GM10847 (cell line): ENCODE measurements around the gene MPZL1.

Experiments
- POLR2A ChIP-seq: IDR thresholded peaks from 2 replicates; pipeline ENCODE4 v1.6.1; 2011; ENCODE audit not compliant: insufficient read length; ENCODE audit errors: extremely low read depth

MPZL1 gene

DNA sequence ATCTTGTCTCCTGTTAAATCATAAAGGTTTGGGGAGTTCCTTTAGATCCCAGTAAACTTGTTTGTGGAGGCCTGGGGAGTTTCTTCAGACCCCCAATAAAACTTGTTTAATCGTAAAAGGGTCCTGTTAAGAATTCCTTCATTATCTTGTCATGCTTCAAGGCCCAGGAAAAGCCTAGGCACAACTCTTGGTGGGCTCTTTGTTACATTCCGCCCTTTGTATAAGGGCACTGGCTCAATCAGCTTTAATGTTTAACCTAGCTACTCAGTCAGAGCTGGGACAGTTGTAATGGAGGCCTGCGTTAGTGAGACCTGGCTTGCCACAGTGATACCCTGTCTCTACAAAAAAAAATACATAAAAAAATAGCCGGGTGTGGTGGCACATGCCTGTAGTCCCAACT, 77.2 kb downstream of the MPZL1 start:
- no peak for TF ChIP-seq POLR2A

GRCh38 chr1:167799747-167800146, 78.0 kb downstream of the MPZL1 start:
- TF ChIP-seq POLR2A, result no peak

GRCh38 chr1:167800251-167800650, 78.5 kb downstream of the MPZL1 start:
- TF ChIP-seq POLR2A, result no peak

GRCh38 chr1:167802235-167802634, 80.5 kb downstream of the MPZL1 start:
- no peak for TF ChIP-seq POLR2A

- no peak for TF ChIP-seq POLR2A
Measured at GRCh38 chr1:167803358-167804207, 81.8 kb downstream of the MPZL1 start.

GRCh38 chr1:167805041-167805556, 83.3 kb downstream of the MPZL1 start:
- no peak for TF ChIP-seq POLR2A

- TF ChIP-seq POLR2A, result no peak
Measured at GRCh38 chr1:167808104-167808503, 86.3 kb downstream of the MPZL1 start.

GRCh38 chr1:167808690-167809089, 86.9 kb downstream of the MPZL1 start:
- TF ChIP-seq POLR2A, result no peak

DNA sequence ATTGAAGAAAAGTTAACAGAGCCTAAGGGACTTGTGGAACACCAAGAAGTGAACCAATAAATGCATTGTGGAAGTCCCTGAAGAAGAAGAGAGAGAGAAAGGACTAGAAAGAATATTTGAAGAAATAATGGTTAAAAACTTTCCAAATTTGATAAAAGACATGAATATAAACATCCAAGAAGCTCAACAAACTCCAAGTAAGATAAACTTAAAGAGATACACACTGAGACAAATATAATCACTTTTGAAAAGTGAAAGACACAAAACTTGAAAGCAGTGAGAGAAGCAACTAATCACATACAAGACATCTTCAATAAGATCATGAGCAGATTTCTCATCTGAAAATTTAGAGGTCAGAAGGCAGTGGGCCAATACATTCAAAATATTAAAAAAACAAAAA, 91.2 kb downstream of the MPZL1 start:
- no peak for TF ChIP-seq POLR2A

GRCh38 chr1:167815650-167816049, 93.9 kb downstream of the MPZL1 start:
- no peak for TF ChIP-seq POLR2A

- TF ChIP-seq POLR2A, result no peak
Measured at GRCh38 chr1:167819849-167820683, 98.3 kb downstream of the MPZL1 start.

DNA sequence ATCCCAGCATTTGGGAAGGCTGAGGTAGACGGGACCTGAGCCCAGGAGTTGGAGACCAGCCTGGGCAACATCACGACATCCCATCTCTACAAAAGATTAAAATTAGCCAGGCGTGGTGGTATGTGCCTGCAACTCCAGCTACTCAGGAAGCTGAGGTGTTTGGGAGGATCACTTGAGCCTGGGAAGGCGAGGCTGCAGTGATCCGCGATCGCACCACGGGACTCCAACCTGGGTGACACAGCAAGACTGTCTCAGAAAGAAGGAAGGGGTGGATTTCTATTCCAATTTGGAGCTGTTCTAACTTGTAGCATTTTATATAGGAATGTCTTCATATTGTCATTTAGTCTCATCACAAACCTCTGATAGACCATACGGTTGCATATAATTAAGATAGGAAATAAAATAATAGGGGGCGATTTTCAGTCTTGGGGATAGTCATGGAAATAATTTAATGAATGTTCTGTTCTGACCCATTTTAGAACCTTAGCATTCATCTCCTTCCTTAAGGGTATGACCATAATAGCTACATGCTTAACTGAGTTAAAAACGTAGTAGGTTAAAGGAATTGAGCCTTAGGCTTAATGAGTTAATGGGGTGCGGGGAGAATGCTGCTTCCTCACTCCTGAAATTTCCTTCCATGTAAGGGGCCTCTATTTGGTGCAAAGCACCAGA, 99.0 kb downstream of the MPZL1 start:
- no peak for TF ChIP-seq POLR2A

- TF ChIP-seq POLR2A, result no peak
Measured at GRCh38 chr1:167821356-167821685, 99.5 kb downstream of the MPZL1 start.

GRCh38 chr1:167821969-167822685, 100.3 kb downstream of the MPZL1 start:
- TF ChIP-seq POLR2A, result no peak
